ENCODE measurements around the gene FASN.
"Not testable (repeated sequence)": the region's sequence is repeated elsewhere in the genome, so short reads cannot be mapped to it uniquely, and the experiment has no call there.

Gene FASN

DNA sequence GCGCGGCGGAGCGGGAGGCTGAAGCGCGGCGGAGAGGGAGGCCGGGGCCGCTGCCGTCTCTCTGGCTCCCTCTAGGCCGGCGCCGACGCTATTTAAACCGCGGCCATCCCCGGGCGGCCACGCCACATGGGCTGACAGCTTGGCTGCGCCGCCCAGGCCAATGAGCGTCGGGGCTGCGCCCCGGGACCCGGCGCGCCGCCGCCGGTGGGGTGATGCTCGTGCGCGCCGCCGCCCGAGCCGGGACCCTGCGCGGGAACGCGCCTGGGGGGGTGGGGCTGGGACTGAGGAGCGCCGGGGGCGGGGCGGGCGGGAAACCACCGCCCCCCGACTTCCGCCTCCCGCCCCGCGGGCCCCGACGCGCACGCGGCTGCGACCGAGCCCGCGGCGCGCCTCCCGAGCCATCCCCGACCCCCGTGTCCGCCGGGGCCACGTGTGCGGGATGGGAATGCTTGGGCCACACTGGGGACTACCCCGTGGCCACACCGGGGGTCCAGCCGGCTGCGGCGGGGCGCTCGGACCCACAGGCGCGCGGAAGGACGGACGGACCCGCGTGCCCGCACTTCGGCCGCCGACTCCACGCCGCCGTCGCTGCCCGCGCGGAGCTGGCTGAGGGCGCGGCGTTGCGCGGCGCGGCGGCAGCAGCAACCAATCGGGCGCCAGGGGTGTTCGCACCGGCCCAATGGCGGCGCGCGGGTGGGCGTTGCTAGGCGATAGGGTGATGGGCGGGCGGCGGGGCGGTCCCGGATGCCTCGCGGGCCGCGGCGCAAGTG, at the start of gene FASN:
Gene FASN (minus strand): TSS at position 68 of the 770 bp plus-strand sequence. CDS start 1,791 bp downstream, outside the sequence.
- DNase-seq: peak; percentile 92 to 93

DNA sequence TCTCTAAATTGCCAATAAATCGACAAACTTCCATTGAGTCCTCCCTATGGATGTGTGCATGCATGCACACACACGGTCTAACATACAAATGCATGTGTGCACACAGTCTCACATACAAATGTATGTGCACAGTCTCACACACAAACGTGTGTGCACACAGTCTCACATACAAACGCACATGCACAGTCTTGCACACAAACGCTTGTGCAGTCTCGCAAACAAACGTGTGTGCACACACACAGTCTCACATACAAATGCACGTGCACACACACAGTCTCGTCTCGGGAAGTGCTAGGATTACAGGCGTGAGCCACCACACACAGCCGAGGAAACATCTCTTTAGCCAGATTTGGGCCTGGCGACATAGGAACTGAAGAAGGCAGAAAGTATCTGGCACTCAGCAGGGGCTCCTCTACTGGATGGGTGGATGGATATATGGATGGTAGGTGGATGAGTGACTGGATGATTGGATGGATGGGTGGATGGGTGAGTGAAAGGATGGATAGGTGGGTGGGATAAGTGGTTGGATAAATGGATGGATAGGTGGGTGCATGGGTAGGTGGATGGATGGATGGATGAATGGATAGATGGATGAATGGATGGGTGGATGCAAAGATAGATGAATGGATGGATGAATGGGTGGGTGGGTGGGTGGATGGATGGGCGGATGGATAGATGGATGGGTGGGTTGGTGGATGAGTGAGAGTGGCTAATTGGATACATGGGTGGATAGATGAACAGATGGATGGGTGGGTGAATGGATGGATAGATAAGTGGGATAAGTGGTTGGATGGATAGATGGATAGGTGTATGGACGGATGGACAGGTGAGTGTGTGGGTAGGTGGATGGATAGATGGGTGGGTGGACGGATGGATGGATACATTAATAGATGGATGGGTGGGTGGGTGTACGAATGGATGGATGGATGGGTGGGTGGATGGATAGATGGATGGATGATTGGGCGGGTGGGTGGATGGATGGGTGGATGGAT, 48.9 kb upstream of the FASN start:
- DNase-seq: no peak

DNA sequence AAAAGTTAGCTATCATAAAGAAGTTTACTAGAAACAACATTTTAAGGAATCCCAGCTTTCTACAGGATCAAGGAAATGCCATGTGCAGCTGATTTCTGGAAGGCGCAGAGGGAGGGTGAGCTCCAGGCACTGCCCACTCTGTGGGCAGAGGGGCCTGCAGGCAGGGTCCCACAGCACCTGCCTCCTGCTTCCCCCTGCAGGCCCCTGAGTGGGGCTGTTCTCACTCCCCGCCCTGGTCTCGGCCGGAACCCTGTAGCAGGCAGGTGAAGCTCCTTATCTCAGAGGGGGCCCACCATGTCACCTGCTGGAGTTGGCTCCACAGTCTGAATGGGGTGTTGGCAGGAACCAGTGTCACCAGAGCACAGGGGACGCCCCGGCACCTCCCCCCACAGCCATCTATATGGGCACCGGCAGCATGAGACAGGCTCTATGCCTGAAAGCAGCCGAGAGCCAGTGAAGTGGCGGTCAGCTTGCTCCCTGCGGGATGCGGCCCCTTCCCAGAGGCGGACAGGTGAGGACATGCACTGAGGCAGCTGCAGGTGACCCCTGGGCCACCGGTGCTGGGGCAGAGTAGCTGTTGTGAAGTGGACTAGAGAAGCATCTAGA, 47.6 kb upstream of the FASN start:
- DNase-seq: no peak

DNA sequence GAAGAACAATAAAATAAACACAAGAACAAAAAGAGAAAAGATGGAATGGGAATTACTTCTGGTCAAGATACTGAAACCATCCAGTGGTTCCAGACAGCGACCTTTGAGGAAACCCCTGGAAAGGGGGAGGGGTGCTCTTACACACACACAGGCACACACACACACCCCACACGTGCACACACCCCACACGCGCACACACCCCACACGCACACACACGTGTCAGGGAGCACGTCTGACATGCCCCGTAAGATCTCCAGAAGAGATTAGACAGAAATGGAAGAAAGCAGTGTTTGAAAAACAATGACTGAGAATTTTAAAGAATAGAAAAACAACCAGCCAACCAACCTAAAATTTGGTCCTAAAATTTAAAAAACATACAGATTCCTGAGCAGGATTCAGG, 45.3 kb upstream of the FASN start:
- DNase-seq: no peak

DNA sequence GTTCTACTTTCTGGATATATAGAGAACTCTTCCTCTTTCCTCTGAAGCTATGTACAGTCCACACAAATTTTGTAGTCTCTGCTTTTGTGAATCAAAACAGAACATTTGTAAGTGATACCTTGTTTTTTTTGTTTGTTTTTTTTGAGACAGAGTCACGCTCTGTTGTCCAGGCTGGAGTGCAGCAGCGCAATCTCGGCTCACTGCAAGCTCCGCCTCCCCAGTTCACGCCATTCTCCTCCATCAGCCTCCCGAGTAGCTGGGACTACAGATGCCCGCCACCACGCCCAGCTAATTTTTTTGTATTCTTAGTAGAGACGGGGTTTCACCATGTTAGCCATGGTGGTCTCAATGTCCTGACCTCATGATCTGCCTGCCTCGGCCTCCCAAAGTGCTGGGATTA, 41.9 kb upstream of the FASN start:
- DNase-seq: not testable (repeated sequence)

DNA sequence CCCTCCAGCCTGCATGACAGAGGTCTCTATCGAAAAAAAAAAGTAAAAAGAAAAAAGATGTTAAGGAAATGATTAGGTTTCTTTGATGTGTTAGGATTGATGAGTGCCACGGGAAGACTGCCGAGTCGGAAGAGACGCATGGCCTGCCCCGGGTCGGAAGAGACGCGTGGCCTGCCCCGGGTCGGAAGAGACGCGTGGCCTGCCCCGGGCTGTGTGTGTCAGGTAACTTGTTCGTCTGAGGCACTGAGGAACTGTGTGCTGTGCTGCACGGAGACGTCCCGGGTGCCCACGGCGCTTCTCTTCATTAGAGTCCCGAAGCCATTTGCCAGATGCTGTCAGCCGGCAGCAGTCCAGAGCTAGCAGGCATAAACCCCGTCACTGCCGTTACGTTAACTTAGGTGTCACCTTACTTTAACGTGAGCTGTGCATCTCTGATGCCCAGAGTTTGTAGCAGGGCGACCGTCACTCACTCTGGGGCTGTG, 40.5 kb upstream of the FASN start:
- DNase-seq: no peak

DNA sequence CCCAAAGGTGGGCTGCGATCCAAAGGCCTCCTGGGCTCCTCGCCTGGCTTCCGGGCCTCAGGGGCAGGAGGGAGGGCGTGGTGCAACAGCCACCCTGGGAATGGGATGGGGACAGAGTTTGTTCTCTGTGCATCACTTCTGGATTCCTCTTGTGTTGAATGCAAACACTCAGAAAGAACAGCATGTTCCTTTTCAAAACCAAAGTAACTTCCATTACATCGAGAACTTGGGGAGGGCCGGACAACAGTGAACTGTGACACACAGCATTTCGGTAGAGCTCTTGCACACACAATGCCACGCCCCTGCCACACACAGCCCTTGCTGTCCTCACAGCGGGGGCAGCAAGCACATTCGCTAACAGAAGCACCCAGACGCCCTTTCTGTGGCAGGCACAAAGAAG, 36.1 kb upstream of the FASN start:
- DNase-seq: no peak

DNA sequence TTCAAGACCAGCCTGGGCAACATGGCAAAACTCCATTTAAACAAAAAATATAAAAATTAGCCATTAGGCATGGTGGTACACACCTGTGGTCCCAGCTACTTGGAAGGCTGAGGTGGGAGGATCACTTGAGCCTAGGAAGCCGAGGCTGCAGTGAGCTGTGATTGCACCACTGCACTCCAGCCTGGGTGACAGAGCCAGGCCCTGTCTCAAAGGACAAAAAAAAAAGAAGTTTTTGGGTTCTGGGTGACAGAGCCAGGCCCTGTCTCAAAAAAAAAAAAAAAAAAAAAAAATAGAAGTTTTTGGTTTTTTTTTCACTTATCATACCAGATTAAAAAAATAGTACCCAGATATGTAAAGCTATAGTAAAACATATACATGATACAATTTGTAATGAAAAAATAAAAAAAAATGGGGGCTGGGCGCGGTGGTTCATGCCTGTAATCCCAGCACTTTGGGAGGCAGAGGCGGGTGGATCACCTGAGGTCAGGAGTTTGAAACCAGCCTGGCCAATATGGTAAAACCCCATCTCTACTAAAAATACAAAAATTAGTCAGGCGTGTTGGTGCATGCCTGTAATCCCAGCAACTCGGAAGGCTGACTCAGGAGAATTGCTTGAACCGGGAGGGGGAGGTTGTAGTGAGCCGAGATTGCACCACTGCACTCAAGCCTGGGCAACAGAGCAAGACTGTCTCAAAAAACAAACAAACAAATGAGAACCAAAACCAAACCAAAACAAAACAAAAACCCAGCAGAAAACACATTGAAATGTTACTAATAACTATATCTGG, 35.3 kb upstream of the FASN start:
- DNase-seq: not testable (repeated sequence)

DNA sequence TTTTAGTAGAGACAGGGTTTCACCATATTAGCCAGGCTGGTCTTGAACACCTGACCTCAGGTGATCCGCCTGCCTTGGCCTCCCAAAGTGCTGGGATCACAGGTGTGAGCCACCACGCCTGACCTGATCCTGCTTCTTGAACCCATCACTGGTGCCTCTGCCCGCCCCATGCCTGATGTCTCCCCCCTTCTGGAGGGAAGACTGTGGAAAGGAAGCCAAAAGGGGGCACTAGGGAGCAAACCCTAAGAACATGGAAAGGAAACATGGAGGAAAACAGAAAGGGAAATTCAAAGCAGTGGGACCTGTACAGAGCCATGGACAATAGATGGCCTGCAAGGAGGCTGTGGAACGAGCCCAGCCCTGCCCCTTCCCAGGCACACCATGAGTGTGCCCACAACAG, 31.1 kb upstream of the FASN start:
- DNase-seq: no peak

DNA sequence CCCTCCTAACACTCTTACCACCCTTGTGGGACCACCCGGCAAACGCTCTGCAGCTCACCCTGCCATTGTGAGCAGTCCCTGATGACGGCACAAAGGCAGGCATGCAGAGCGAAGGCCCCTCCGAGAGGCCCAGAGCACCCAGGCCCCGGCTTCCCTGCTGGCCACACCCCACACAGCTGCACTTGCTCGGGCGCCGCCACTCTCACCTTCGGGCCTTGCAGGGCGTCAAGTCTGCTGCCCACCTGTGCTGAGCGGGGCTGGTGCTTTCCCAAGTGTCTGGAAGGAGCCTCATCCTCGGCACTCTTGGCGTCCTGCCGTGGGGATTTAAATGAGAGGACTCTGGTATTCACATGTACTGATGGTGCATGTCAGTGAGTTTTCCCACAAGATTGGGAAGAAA, 30.3 kb upstream of the FASN start:
- no peak for DNase-seq

DNA sequence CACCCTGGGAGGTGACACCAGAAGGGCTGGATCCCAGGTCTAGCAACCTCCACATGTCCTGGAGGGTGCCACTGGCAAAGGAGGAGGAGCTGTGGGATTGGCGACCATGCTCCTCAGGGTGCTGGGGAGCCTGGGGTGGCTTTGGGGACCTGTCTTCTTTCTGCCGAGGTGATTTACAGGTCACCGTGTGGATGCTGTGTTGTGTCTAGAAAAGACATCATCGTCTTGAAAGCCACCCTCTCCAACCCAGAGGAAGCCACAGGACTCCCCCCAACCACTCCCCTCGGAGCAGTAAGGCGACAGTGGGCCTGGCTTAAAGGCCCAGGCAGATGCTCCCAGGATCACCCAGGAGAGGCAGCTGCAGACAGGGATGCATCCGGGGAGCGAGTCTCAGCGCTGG, 29.7 kb upstream of the FASN start:
- DNase-seq: no peak

DNA sequence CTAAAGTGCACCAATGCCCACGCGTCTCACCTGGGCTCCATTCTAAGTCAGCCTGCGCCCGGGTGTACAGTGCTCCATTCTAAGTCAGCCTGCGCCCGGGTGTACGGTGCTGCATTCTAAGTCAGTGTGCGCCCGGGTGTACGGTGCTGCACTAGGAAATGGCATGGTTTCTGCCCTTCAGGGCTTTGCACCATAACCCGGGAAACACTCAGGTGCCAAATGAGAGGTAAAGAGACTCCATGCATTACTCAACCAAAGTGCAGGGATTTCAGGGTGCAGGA, 29.2 kb upstream of the FASN start:
- no peak for DNase-seq

DNA sequence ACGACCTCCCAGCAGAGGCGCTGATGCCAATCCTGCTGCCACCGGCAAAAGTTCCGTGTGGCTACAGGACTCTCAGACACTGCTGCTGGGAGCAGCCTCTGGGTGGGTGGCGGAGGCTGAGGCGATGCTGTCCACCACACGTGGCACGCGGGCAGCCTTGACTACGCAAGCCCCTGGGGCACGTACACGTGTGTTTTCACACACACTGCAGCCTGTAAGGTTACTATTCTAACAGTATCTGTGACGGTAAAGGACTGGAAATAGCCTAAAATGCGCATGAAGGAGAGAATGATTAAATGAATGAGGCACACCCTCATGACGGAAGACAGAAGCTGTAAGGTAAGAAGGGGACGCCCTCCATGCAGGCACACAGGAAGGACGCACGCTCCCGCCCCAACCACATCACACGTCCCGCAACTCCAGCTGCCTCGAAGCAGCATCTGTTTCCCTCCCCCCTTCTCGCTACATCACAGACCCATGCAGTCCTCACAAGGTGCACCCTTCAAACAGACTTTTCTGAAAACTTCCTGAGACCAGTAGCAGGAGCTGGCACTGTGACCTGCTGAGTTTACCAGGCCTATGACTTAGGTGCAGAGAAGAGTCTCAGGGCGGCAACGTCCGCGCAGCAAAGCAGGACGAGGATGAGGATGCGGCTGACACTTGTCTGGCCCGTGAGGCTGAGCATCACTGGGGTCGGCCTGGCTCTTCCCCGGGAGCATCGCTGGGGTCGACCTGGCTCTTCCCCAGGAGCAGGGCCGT, 28.7 kb upstream of the FASN start:
- DNase-seq: peak; percentile 66 to 71

DNA sequence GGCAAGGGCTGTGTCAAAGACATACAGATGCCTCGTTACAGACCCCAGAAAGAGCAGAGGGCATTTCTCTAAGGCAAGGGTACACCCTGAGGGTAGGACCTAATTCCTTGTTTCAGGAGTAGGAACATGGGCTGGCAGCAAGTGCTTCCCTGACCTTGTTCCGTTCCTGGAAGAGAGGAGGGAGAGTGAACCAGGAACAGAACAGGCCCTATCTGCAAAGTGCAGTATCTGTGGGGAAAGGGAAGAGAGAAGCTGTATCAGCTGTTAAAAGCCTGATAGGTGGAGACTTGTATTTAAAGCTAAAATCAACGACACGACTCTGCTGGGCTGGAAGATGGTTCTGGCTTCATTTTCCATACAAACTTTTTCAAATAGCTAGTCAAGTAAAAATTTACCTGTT, 26.1 kb upstream of the FASN start:
- no peak for DNase-seq

DNA sequence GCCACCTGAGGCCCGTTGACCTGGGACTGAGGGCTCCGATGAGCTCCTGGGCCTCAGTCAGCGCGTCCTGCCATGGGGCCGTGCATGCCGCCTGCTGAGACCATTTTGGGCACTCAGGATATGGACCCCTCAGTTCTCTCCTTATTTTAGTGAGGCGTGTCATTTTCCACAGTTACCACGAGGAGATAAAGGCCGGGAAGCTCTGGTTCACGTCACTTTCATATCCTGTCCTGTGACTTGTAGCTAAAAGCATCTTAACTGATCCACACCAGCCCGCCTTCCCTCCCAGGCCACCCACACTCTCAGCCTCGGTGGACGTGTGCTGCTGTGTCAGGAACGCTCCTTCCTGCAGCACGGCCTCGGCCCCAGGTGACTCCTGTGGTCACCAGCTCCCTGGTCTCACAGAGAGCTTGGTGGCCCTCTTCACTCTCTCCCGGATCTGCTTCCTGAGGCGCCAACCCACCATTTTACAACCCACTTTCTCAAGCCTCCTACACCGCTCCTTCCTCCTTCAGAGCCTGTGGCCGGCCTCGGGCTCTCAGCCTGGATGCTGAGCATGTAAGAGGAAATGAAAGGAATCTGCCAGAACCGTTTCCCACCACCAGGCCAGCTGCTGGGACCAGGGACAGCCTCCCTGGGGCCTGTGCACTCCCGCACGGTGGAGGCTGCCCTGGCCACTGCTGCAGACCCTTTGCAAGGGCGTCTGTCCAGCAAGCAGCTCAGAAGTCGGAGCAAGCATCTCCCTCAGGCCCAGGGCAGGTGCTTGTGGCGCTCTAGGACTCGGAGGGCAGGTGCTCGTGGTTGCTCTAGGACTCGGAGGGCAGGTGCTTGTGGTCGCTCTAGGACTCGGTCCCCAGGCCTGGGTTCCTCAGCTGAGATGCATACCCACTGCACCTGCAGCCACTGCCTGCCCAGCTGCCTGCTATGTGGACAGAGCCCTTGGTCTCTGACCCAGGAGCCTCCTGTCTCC, 23.9 kb upstream of the FASN start:
- no peak for DNase-seq

DNA sequence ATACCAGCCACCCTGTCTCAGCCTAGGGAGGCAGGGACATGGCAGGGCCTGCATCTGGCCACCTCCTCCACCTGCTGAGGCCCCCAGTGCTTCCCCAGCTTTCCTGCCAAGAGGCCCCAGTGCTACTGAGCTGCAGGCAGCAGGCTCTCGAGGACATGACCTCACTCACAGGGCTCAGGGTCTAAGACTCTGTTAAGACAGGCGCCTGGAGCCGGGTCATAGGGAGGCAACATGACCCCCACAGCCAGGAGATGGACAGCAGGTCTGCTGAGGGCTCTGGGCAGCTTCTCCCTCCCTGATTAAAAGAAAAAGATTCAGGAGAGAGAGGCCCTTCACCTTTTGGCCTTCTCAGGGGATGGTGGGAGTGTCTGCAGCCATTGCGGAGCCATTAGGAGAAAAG, 23.2 kb upstream of the FASN start:
- no peak for DNase-seq

DNA sequence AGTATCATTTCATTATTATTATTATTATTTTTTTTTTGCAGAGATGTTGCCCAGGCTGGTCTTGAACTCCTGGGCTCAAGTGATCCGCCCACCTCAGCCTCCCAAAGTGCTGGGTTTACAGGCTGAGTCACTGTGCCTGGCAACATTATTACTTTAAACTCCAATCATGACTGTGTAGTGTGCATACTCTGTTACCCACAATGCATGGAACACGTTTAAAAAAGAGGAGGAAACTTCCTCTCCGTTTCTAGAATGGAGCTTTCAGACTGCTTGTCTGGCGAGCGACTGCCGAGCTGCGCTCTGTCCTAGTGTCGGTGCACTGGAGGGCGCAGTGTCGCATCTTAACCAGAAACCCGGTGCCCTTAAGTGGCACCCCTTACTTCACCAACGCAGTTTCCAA, 22.1 kb upstream of the FASN start:
- DNase-seq: no peak

DNA sequence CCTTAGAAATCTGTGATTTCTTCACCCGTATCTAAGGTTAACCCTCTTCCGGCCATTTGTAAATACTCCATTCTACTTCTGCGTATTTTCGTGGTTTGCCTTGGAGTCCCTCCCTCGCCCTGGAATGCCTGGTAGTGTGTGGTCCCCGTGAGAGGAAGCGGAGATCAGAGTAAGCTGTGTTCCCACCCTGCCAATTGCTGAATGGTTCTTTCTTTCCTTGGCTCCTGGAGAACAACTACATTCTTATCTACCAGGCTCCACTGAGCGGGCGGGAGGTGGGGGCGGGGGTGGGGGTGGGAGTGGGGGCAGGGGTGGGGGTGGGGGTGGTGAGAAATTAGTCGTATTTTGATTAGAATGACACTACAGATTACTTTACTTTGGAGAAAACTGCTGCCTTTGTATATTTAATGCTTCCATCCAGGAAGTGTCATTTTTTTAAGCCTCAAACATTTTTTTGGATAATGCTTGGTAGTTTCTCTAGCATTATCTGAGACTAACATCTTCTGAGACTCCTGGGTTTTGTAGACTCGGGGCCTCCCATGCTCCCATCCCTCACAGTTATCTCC, 20.9 kb upstream of the FASN start:
- no peak for DNase-seq

DNA sequence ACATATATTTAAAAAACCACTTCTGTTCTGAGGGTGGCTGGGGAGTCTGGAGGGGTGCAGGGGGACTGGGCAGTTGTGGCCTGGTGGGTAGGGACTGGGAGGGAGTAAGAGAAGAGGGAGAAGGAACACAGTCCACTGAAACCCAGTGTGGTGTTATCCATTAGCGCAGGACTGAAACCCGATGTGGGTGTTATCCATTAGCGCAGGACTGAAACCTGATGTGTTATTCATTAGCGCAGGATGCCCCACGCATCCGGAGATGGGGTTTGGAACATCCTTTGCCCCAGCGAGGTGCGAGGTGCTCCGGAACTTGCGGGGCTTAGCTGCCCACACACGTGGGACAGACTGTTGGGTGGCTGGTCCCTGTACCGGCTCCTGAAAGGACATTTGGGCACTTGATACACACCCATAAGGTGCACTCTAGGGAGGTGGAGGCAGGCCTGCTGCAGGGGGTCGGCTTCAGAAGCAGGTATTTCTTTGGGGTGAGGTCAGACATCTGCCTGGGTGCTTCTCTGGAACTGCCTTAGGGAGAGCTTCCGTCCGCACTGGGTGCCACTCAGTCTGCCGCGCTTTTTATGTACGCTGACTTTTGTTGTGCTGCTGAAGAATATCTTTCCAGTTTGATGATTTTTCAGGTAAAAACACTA, 20.3 kb upstream of the FASN start:
- DNase-seq: no peak
